PC-3 (cell line): ENCODE results near the gene PCLAF.
"Not testable (repeated sequence)": the region's sequence is repeated elsewhere in the genome, so short reads cannot be mapped to it uniquely, and the experiment has no call there.

Source experiments
- CTCF ChIP-seq: fragments of 300-600 bp; sonication (generic); conservative IDR thresholded peaks from 2 replicates; pipeline ENCODE4 v1.5.1; 2017; ENCODE audit warnings: antibody characterized with exemption, low read depth, mild to moderate bottlenecking, low read length
- EZH2 ChIP-seq: fragments of 300-600 bp; sonication (generic); IDR thresholded peaks from one replicate; pipeline ENCODE4 v1.6.1; 2017; ENCODE audit warnings: antibody characterized with exemption, mild to moderate bottlenecking, low read length; ENCODE audit not compliant: unreplicated experiment

GRCh38 chr15:64392471-64392870, 11.2 kb upstream of the PCLAF start:
- TF ChIP-seq EZH2, CTCF: not testable (repeated sequence)
